Mesothelial cell of epicardium (in vitro differentiated cells): ENCODE results near the gene TRERF1. TPM values are rescaled to one million over a fixed set of nuclear protein-coding genes. Genes with fewer than 3 reads are reported as not detected.
A peak's percentile ranks its signal among the peaks of the same experiment; 100 is the strongest.

ENCODE experiments used
- DNase-seq, 2 experiments: peaks; one replicate each; pipeline ENCODE4 v3.0.0; 2021; ENCODE audit warnings: low spot score in 2 of 2; ENCODE audit not compliant: unreplicated experiment in 2 of 2
- H3K27ac Mint-ChIP-seq: 2 replicates; pipeline ENCODE4 v1.8.0; 2021; ENCODE audit warnings: mixed read lengths
- H3K27me3 Mint-ChIP-seq: 2 replicates; pipeline ENCODE4 v1.8.0; 2021; ENCODE audit warnings: low read depth, mixed read lengths
- H3K36me3 Mint-ChIP-seq: 2 replicates; pipeline ENCODE4 v1.8.0; 2021; ENCODE audit warnings: mixed read lengths
- H3K4me1 Mint-ChIP-seq: 2 replicates; pipeline ENCODE4 v1.8.0; 2021; ENCODE audit warnings: mixed read lengths
- H3K4me3 Mint-ChIP-seq: 2 replicates; pipeline ENCODE4 v1.8.0; 2021; ENCODE audit warnings: mild to moderate bottlenecking, moderate library complexity, mixed read lengths
- H3K9me3 Mint-ChIP-seq: 2 replicates; pipeline ENCODE4 v1.8.0; 2021; ENCODE audit warnings: mixed read lengths
- total RNA-seq: library from RNA; stranded (reverse); gene quantifications from 3 replicates; pipeline ENCODE4 v1.2.1, GENCODE V29; 2021
- TF ChIP-seq, protein P1 (sequence below): fragments of 200-600 bp; sonication (generic); IDR thresholded peaks from one replicate; pipeline ENCODE4 v1.5.0; 2021; ENCODE audit warnings: antibody characterized with exemption; ENCODE audit not compliant: unreplicated experiment

Gene TRERF1
- total RNA-seq, 1 donor from 2014 or later, result 19.8 TPM

DNA sequence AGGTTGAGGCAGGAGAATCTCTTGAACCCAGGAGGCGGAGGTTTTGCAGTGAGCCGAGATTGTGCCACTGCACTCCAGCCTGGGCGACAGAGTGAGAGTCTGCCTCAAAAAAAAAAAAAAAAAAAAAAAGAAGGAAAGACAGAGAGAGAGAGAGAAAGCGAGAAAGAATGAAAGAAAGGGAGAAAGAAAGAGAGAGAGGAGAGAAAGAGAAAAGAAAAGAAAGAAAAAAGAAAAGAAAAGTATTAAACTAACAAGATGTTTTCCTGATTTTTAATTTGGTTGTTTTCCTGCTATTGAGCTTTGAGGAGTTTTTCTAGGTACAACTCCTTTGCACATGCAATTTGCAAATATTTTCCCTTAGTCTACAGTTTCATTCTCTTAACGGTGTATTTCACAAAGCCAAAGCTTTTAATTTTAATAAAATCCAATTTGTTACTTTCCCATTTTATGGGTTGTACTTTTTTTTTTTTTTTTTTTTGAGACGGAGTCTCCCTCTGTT is 10.8 kb upstream of the TRERF1 start:
- TF ChIP-seq, protein P1, sequence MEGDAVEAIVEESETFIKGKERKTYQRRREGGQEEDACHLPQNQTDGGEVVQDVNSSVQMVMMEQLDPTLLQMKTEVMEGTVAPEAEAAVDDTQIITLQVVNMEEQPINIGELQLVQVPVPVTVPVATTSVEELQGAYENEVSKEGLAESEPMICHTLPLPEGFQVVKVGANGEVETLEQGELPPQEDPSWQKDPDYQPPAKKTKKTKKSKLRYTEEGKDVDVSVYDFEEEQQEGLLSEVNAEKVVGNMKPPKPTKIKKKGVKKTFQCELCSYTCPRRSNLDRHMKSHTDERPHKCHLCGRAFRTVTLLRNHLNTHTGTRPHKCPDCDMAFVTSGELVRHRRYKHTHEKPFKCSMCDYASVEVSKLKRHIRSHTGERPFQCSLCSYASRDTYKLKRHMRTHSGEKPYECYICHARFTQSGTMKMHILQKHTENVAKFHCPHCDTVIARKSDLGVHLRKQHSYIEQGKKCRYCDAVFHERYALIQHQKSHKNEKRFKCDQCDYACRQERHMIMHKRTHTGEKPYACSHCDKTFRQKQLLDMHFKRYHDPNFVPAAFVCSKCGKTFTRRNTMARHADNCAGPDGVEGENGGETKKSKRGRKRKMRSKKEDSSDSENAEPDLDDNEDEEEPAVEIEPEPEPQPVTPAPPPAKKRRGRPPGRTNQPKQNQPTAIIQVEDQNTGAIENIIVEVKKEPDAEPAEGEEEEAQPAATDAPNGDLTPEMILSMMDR, result no peak
- Mint-ChIP-seq H3K4me1 (no peaks in the 10 kb centered on the region), H3K4me3 (no peak overlapping the region)

DNA sequence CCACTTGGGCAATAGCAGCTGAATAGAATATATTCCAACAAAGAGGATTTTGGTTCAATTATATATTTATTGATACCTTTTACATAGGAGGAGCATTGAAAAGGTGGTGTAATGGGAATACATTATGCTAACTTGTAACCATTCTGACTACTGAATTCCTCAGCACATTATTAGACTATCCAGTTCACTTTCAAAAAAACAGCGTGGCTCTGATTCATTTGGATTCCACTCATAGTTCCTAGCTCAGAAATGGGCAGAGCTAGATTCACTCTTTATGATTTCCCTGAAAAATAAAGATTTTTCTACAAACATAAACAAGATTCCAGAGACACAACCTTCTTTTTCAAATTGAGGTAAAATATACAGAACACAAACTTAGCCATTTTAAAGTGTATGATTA is 9.2 kb upstream of the TRERF1 start:
- H3K36me3 Mint-ChIP-seq, result no peaks in the 10 kb centered on the region
- no peak overlapping the region for H3K4me3 Mint-ChIP-seq
- no peaks in the 10 kb centered on the region for H3K27me3 Mint-ChIP-seq
- no peak for DNase-seq
- peaks cover 7% of the 10 kb centered on the region for H3K9me3 Mint-ChIP-seq
- no peak overlapping the region for H3K27ac Mint-ChIP-seq
- TF ChIP-seq, protein P1, result no peak
- H3K4me1 Mint-ChIP-seq, result no peaks in the 10 kb centered on the region

More for the DNA sequence above, 10.8 kb upstream of the TRERF1 start:
- Mint-ChIP-seq H3K9me3 (peaks cover 7% of the 10 kb centered on the region), H3K36me3 (no peaks in the 10 kb centered on the region), H3K27me3 (no peaks in the 10 kb centered on the region), H3K27ac (no peak overlapping the region)
- no peak for DNase-seq

DNA sequence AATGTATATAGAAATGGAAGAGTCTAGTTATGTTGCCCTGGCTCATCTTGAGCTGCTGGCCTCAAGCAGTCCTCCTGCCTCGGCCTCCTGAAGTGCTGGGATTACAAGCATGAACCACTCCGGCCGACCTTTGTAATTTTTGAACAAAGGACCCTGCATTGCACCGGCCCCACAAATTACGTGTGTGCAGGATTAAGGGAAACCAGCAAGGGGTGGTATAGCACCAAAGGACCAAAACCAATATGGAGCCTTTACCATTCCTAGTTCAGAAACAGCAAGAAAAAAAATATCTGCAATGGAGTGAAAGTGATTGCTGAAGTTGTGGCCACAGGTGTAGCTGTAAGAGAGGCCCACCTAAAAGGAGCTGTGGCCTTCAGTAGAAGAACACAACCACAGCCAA is 8.2 kb upstream of the TRERF1 start:
- TF ChIP-seq, protein P1, result no peak
- no peaks in the 10 kb centered on the region for H3K36me3 Mint-ChIP-seq
- DNase-seq, result no peak
- no peaks in the 10 kb centered on the region for H3K27me3 Mint-ChIP-seq
- no peaks in the 10 kb centered on the region for H3K9me3 Mint-ChIP-seq
- no peak overlapping the region for H3K4me3 Mint-ChIP-seq
- H3K4me1 Mint-ChIP-seq, result no peaks in the 10 kb centered on the region
- no peak overlapping the region for H3K27ac Mint-ChIP-seq

DNA sequence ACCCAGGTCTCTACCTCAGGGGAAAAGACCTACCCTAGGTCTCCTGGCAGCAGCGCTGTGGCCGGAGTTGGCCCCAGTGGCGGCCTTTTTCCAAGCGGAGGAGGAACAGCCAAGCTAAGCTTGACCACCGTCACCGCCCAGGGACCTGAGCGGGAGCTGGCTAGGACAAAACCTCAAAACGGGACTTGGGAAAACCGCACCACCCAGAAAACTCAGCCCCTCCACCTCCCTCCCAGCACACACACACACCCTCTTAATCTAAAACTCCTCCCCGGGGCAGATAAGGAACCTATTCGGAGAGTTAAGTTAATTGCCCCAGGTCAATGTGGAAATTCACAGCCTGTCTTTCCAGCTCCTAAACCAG is 2.7 kb upstream of the TRERF1 start:
- no peaks in the 10 kb centered on the region for H3K9me3 Mint-ChIP-seq
- DNase-seq, result no peak
- H3K36me3 Mint-ChIP-seq, result no peaks in the 10 kb centered on the region
- TF ChIP-seq, protein P1, result no peak
- H3K27ac Mint-ChIP-seq, result peak overlapping the region; percentile 67
- H3K4me1 Mint-ChIP-seq, result peaks cover 28% of the 10 kb centered on the region
- no peaks in the 10 kb centered on the region for H3K27me3 Mint-ChIP-seq
- peak overlapping the region; percentile 95 for H3K4me3 Mint-ChIP-seq

DNA sequence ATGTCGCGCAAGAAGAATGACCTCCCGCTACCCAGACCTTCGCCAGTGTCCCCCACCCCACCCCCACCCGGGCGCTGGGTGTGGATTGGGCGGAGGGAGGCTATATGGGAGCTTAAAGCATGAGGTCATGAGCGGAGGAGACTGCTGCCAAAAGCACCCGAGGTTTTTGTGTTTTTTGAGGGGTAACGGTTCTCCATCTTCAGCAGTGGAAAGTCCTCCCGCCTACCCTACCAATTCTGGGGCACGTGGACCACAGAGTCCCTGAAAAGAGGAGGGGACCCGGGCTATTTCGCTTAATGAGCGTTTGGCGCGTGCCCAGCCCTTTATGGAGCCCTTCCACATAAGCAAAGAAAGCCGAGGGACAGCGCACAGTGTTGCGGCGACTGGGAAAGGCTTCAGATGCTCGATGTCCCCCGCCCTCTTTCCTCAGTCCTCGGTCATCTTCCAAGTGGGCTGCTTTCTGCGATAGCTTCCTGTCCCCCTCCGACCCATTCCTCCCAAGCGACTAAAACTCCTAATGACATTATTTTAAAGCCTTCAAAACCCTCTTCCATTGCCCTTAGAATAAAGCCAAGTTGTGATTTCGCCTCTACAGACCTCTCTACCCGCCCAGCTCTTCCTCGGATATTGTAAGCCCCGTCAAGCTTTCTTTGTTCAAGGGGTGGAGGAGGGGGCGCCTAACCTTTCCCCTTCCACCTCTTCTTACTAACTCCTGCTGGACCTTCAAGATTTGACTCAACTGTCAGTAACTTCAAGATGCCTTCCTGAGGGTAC is 2.1 kb upstream of the TRERF1 start:
- peak overlapping the region; percentile 95 for H3K4me3 Mint-ChIP-seq
- H3K9me3 Mint-ChIP-seq, result no peaks in the 10 kb centered on the region
- no peaks in the 10 kb centered on the region for H3K27me3 Mint-ChIP-seq
- TF ChIP-seq, protein P1, result no peak
- peak overlapping the region; percentile 67 for H3K27ac Mint-ChIP-seq
- peak in 1 of 2 experiments; percentile 71 for DNase-seq
- H3K4me1 Mint-ChIP-seq, result peaks cover 34% of the 10 kb centered on the region
- no peaks in the 10 kb centered on the region for H3K36me3 Mint-ChIP-seq
